Liver (tissue), 3 donors: ENCODE measurements around the gene RXYLT1.

Experiments
- ATF3 ChIP-seq: IDR thresholded peaks from 2 replicates; pipeline ENCODE4 v1.6.1; 2016; ENCODE audit warnings: antibody characterized with exemption
- GABPA ChIP-seq, 2 donors: IDR thresholded peaks in 1 of 2; conservative IDR thresholded peaks in 1 of 2; 2 replicates each; pipeline ENCODE4 v1.6.1; 2016; ENCODE audit warnings: antibody characterized with exemption in 2 of 2, mild to moderate bottlenecking in 1 of 2, moderate library complexity in 1 of 2
- JUND ChIP-seq, 2 donors: IDR thresholded peaks; 2 replicates each; pipeline ENCODE4 v1.6.1; 2016; ENCODE audit warnings: antibody characterized with exemption in 2 of 2
- RAD21 ChIP-seq, 2 donors: IDR thresholded peaks; 2 replicates each; pipeline ENCODE4 v1.6.1; 2016; ENCODE audit warnings: antibody characterized with exemption in 2 of 2, mild to moderate bottlenecking in 2 of 2
- REST ChIP-seq: IDR thresholded peaks from 2 replicates; pipeline ENCODE4 v1.6.1; 2016; ENCODE audit warnings: antibody characterized with exemption, mild to moderate bottlenecking
- SP1 ChIP-seq: IDR thresholded peaks from 2 replicates; pipeline ENCODE4 v1.6.1; 2018; ENCODE audit warnings: antibody characterized with exemption, mild to moderate bottlenecking
- TAF1 ChIP-seq: conservative IDR thresholded peaks from 2 replicates; pipeline ENCODE4 v1.6.1; 2016; ENCODE audit warnings: antibody characterized with exemption, mild to moderate bottlenecking
- YY1 ChIP-seq: IDR thresholded peaks from 2 replicates; pipeline ENCODE4 v1.6.1; 2016; ENCODE audit warnings: antibody characterized with exemption, mild to moderate bottlenecking
- ZBTB33 ChIP-seq: IDR thresholded peaks from 2 replicates; pipeline ENCODE4 v1.6.1; 2016; ENCODE audit warnings: antibody characterized with exemption
- TF ChIP-seq, protein P1 (sequence below): fragments of 150-350 bp; IDR thresholded peaks from 2 replicates; pipeline ENCODE4 v1.5.1; 2017; ENCODE audit warnings: improper control_type of control experiment, low read depth, low read length; ENCODE audit not compliant: missing input control
- TF ChIP-seq, protein P2 (sequence below): IDR thresholded peaks from 2 replicates; pipeline ENCODE4 v1.6.1; 2016; ENCODE audit warnings: antibody characterized with exemption
- donor health status: healthy.
- donor health status: healthy.

DNA sequence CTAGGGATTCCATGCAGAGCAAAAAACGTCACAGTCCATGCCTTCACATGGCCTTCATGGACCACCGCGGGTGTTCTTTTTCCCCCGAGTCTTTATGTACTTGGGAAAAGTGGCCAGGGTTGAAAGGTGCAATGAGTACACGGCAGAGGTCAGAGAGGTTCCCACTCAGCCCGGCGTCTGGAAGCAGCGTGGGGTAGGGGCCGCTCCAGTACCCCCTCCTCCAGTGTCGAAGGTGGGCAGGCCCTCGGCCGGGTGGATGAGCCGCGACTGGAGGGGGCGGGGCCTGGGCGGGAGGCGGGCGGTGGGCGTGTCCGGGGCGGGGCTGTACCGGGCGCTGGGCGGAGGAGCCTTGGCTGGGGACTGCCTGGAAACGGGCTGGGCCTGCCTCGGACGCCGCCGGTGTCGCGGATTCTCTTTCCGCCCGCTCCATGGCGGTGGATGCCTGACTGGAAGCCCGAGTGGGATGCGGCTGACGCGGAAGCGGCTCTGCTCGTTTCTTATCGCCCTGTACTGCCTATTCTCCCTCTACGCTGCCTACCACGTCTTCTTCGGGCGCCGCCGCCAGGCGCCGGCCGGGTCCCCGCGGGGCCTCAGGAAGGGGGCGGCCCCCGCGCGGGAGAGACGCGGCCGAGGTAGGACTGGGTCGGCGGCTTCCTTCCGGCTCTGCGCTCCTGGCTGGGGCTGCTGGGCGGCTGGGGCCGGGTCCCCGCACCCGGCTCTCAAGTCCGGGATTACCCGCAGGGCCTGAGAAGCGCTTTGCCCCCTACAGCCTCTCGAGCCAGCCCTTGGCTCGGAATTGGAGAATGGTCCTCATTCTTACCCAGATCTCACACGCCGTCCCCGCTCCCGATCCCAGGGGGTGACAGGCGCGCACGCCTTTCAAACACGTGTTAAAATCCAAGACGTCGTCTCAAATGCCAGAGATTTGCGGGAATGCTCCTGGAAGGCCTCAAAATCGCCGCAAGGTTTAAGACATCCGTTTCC is at the start of gene RXYLT1:
- TF ChIP-seq, protein P1, sequence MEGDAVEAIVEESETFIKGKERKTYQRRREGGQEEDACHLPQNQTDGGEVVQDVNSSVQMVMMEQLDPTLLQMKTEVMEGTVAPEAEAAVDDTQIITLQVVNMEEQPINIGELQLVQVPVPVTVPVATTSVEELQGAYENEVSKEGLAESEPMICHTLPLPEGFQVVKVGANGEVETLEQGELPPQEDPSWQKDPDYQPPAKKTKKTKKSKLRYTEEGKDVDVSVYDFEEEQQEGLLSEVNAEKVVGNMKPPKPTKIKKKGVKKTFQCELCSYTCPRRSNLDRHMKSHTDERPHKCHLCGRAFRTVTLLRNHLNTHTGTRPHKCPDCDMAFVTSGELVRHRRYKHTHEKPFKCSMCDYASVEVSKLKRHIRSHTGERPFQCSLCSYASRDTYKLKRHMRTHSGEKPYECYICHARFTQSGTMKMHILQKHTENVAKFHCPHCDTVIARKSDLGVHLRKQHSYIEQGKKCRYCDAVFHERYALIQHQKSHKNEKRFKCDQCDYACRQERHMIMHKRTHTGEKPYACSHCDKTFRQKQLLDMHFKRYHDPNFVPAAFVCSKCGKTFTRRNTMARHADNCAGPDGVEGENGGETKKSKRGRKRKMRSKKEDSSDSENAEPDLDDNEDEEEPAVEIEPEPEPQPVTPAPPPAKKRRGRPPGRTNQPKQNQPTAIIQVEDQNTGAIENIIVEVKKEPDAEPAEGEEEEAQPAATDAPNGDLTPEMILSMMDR: no peak
- TF ChIP-seq TAF1 (no peak), RAD21 (IDR thresholded peaks at IDR 0.05) (no peak), SP1 (no peak), JUND (IDR thresholded peaks at IDR 0.05) (no peak), ATF3 (no peak), REST (no peak), YY1 (peak; percentile 35), GABPA (IDR thresholded peaks at IDR 0.05 in 1 of 2, conservative IDR thresholded peaks at IDR 0.05 in 1 of 2) (peak in 1 of 2 donors; percentile 59), ZBTB33 (no peak)
- TF ChIP-seq, protein P2, sequence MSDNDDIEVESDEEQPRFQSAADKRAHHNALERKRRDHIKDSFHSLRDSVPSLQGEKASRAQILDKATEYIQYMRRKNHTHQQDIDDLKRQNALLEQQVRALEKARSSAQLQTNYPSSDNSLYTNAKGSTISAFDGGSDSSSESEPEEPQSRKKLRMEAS: no peak
